Gastrocnemius medialis (tissue), 4 donors: ENCODE results near the gene RHOB. TPM values are rescaled to one million over a fixed set of nuclear protein-coding genes. Genes with fewer than 3 reads are reported as not detected.

Source experiments
- ATAC-seq, 2 donors: fragments of 150-250 bp; one replicate each; pipeline ENCODE4 v1.9.1; 2016
- DNase-seq, 2 donors: peaks; one replicate each; pipeline ENCODE4 v3.0.0-alpha.2; 2019
- H3K27ac ChIP-seq, 4 donors: fragments of 200-600 bp; sonication (generic); 1 replicate in 1 of 4; 2 replicates in 3 of 4; pipeline ENCODE4 v1.5.1; 2016 to 2018; ENCODE audit warnings: mild to moderate bottlenecking in 2 of 4, moderate library complexity in 1 of 4
- H3K27me3 ChIP-seq, 3 donors: fragments of 200-600 bp; sonication (generic) in 2 of 3; 1 replicate in 1 of 3; 2 replicates in 2 of 3; pipeline versions ENCODE4 v1.5.1 to v1.6.0; 2016 to 2019; ENCODE audit warnings: mild to moderate bottlenecking in 1 of 3, moderate library complexity in 1 of 3
- H3K36me3 ChIP-seq, 2 donors: fragments of 200-600 bp; sonication (generic) in 1 of 2; one replicate each; pipeline ENCODE4 v1.5.1; 2017 to 2018
- H3K4me1 ChIP-seq, 2 donors: fragments of 200-600 bp; sonication (generic) in 1 of 2; one replicate each; pipeline ENCODE4 v1.5.1; 2016 to 2017; ENCODE audit warnings: mild to moderate bottlenecking in 2 of 2
- H3K4me3 ChIP-seq, 4 donors: fragments of 200-600 bp; sonication (generic) in 3 of 4; 1 replicate in 1 of 4; 2 replicates in 3 of 4; pipeline ENCODE4 v1.5.1; 2016 to 2019; ENCODE audit warnings: mild to moderate bottlenecking in 2 of 4
- H3K9me3 ChIP-seq, 3 donors: fragments of 200-600 bp; sonication (generic) in 2 of 3; 1 replicate in 1 of 3; 2 replicates in 2 of 3; pipeline ENCODE4 v1.5.1; 2016 to 2019
- POLR2A ChIP-seq, 2 donors: fragments of 450-650 bp; IDR thresholded peaks; one replicate each; pipeline ENCODE4 v1.6.1; 2017; ENCODE audit warnings: antibody characterized with exemption in 2 of 2, mild to moderate bottlenecking in 2 of 2, moderate library complexity in 2 of 2
- in situ Hi-C, 4 donors: fragments of 200-750 bp; cut with MboI; loops; one replicate each; pipeline versions ENCODE4 v1.15.0 to v1.8.0; 2017; ENCODE audit warnings: low sequenced_read_pairs in 4 of 4
- intact Hi-C: fragments of 100-400 bp; cut with DNase I; formaldehyde crosslinking; loops from one replicate; pipeline ENCODE4 v1.15.1; 2023; ENCODE audit warnings: low total_unique reads
- total RNA-seq, 4 donors: library from RNA; depleted of rRNA; stranded (reverse); fragments of >200 nt; gene quantifications; one replicate each; pipeline versions ENCODE4 v1.1.0 to v1.2.3, GENCODE V29; 2016
- TF ChIP-seq, protein P1 (sequence below), 5 experiments: fragments of 450-650 bp in 3 of 5; fragments of 200-600 bp in 2 of 5; sonication (generic) in 2 of 5; IDR thresholded peaks in 4 of 5; conservative IDR thresholded peaks in 1 of 5; 1 replicate in 4 of 5; 2 replicates in 1 of 5; pipeline ENCODE4 v1.5.1; 2016 to 2019; ENCODE audit warnings: antibody characterized with exemption in 5 of 5, mild to moderate bottlenecking in 3 of 5, moderate library complexity in 3 of 5

Gene RHOB
- total RNA-seq, 4 donors from 2014 or later: 696 to 1,267 (median 1,094) TPM

DNA sequence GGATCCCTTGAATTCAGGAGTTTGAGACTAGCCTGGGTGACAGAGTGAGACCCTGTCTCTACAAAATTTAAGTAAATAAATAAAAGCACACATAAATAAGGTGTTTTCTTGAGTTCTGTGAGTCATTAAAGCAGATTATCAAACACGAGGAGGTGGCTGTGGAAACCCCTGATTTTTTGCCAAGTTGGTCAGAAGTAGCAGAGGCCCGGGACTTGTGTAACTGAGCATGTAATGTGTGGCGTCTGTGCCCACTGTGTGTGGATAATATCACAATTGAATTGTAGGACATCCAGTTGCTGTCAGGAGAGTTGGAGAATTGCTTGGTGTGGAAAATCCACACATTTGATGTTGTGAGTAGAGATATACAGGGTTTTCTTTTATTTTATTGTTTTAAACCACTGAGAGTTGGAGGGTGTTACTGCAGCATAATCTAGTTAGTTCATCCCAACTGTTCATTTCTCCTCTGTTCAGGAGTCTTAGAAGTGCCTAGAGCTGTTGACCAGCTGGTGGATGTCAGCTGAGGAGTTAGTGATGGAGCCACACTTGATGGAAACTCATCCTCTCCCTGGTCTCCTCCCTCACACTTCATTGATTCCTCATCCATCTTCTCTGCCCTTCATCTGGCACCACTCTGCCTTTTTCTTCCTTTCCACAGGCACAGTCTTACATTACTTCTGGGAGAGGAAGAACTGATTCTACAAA is 45.9 kb upstream of the RHOB start:
- intact Hi-C loops: no loop called here
- Histone ChIP-seq H3K4me3 (no peak overlapping the region), H3K36me3 (no peaks in the 10 kb centered on the region), H3K9me3 (no peaks in the 10 kb centered on the region), H3K27ac (no peak overlapping the region), H3K4me1 (no peaks in the 10 kb centered on the region), H3K27me3 (no peaks in the 10 kb centered on the region)
- no peak for ATAC-seq
- in situ Hi-C loops: no loop called here
- TF ChIP-seq, protein P1, sequence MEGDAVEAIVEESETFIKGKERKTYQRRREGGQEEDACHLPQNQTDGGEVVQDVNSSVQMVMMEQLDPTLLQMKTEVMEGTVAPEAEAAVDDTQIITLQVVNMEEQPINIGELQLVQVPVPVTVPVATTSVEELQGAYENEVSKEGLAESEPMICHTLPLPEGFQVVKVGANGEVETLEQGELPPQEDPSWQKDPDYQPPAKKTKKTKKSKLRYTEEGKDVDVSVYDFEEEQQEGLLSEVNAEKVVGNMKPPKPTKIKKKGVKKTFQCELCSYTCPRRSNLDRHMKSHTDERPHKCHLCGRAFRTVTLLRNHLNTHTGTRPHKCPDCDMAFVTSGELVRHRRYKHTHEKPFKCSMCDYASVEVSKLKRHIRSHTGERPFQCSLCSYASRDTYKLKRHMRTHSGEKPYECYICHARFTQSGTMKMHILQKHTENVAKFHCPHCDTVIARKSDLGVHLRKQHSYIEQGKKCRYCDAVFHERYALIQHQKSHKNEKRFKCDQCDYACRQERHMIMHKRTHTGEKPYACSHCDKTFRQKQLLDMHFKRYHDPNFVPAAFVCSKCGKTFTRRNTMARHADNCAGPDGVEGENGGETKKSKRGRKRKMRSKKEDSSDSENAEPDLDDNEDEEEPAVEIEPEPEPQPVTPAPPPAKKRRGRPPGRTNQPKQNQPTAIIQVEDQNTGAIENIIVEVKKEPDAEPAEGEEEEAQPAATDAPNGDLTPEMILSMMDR (IDR thresholded peaks at IDR 0.05 in 4 of 5, conservative IDR thresholded peaks at IDR 0.05 in 1 of 5): no peak
- TF ChIP-seq POLR2A (IDR thresholded peaks at IDR 0.05): no peak
- no peak for DNase-seq

DNA sequence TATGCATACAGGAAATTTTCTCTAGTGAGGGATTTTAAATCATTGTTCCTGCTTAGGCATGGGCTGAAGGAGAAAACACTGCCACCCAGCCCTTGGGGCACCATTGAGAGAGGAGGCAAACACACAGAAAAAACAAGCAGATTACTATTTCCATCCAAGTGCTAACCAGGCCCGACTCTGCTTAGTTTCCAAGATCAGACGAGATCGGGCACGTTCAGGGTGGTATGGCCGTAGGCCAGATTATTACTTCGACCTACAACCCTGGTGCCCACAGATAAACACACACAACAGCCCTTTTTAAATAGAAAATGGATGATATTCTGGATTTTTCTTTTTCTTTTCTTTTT is 45.4 kb upstream of the RHOB start:
- no peak overlapping the region for H3K27ac ChIP-seq
- H3K27me3 ChIP-seq: no peaks in the 10 kb centered on the region
- no peak overlapping the region for H3K4me3 ChIP-seq
- in situ Hi-C loops: no loop called here
- no peak for TF ChIP-seq POLR2A (IDR thresholded peaks at IDR 0.05)
- TF ChIP-seq, protein P1 (IDR thresholded peaks at IDR 0.05 in 4 of 5, conservative IDR thresholded peaks at IDR 0.05 in 1 of 5): no peak
- H3K36me3 ChIP-seq: no peaks in the 10 kb centered on the region
- no peaks in the 10 kb centered on the region for H3K9me3 ChIP-seq
- ATAC-seq (no peak), DNase-seq (no peak)
- intact Hi-C loops: no loop called here
- H3K4me1 ChIP-seq: no peaks in the 10 kb centered on the region

DNA sequence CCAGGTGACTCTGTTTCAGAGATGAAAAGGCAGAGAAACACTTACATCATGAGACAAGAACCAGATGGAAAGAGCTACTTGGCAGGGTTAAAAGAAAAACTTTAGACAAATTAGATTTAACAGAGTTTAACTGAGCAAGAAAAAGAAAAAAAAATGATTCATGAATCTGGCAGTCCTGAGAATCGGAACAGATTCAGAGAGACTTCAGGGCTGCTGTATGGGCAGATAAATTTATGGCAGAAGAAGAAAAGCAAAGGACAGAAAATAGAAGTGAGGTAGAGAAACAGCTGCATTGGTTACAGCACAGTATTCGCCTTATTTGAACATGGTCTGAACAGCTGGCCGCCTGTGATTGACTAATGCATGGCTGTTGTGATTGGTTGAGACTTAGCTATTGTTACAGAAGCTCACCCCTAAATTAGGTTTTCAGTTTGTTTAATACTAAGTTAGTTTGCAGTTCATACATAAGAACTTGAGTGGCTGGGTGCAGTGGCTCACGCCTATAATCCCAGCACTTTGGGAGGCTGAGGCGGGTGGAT is 43.0 kb upstream of the RHOB start:
- H3K27ac ChIP-seq: no peak overlapping the region
- intact Hi-C loops (no loop called here), in situ Hi-C loops (no loop called here)
- no peaks in the 10 kb centered on the region for H3K36me3 ChIP-seq
- ATAC-seq (no peak), DNase-seq (no peak)
- no peaks in the 10 kb centered on the region for H3K9me3 ChIP-seq
- no peak overlapping the region for H3K4me3 ChIP-seq
- no peaks in the 10 kb centered on the region for H3K27me3 ChIP-seq
- no peaks in the 10 kb centered on the region for H3K4me1 ChIP-seq
- TF ChIP-seq POLR2A (IDR thresholded peaks at IDR 0.05): no peak
- TF ChIP-seq, protein P1 (IDR thresholded peaks at IDR 0.05 in 4 of 5, conservative IDR thresholded peaks at IDR 0.05 in 1 of 5): no peak

DNA sequence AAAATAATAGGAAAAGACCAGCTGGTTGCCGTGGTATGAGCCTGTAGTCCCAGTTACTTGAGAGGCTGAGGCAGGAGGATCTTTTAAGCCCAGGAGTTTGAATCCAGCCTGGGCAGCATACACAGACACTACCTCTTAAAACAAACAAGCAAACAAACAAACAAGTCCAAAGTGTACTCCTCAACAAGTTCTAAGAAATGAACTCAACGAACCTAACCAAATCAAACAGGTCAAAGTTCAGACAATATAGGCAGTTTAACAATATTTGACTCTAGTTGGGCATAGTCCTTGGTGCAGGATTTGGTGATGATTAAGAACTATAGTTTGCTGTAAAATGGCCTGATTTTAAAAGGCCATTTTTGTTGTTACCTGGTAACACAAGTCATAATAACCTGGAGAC is 41.9 kb upstream of the RHOB start:
- Histone ChIP-seq H3K4me1 (no peaks in the 10 kb centered on the region), H3K9me3 (no peaks in the 10 kb centered on the region), H3K36me3 (no peaks in the 10 kb centered on the region), H3K4me3 (no peak overlapping the region), H3K27me3 (no peaks in the 10 kb centered on the region), H3K27ac (no peak overlapping the region)
- in situ Hi-C loops (no loop called here), intact Hi-C loops (no loop called here)
- DNase-seq (no peak), ATAC-seq (no peak)
- TF ChIP-seq, protein P1 (IDR thresholded peaks at IDR 0.05 in 4 of 5, conservative IDR thresholded peaks at IDR 0.05 in 1 of 5): no peak
- TF ChIP-seq POLR2A (IDR thresholded peaks at IDR 0.05): no peak

DNA sequence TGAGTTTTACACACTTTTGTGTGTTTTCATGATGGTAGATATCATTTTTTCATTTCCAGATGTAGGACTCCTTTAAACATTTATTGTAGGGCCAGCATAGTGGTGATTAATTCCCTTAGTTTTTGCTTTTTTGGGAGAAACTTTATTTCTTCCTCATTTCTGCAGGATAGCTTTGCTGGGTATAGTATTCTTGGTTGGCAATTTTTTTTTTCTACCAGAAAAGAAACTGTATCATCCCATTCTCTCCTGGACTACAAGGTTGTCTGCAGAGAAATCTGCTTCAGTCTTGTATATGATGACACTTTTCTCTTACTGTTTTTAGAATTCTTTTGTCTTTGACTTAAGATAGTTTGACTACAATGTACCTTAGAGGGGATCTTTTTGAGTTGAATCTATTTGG is 37.8 kb upstream of the RHOB start:
- intact Hi-C loops: no loop called here
- DNase-seq: no peak
- Histone ChIP-seq H3K27ac (no peak overlapping the region), H3K4me3 (no peak overlapping the region), H3K9me3 (no peaks in the 10 kb centered on the region), H3K36me3 (no peaks in the 10 kb centered on the region), H3K4me1 (no peaks in the 10 kb centered on the region), H3K27me3 (no peaks in the 10 kb centered on the region)
- in situ Hi-C loops: no loop called here
- no peak for ATAC-seq
- no peak for TF ChIP-seq POLR2A (IDR thresholded peaks at IDR 0.05)
- TF ChIP-seq, protein P1 (IDR thresholded peaks at IDR 0.05 in 4 of 5, conservative IDR thresholded peaks at IDR 0.05 in 1 of 5): no peak
